Measurements from ENCODE around the gene TNS2.
"Not testable (repeated sequence)": the region's sequence is repeated elsewhere in the genome, so short reads cannot be mapped to it uniquely, and the experiment has no call there.

The TNS2 gene

DNA sequence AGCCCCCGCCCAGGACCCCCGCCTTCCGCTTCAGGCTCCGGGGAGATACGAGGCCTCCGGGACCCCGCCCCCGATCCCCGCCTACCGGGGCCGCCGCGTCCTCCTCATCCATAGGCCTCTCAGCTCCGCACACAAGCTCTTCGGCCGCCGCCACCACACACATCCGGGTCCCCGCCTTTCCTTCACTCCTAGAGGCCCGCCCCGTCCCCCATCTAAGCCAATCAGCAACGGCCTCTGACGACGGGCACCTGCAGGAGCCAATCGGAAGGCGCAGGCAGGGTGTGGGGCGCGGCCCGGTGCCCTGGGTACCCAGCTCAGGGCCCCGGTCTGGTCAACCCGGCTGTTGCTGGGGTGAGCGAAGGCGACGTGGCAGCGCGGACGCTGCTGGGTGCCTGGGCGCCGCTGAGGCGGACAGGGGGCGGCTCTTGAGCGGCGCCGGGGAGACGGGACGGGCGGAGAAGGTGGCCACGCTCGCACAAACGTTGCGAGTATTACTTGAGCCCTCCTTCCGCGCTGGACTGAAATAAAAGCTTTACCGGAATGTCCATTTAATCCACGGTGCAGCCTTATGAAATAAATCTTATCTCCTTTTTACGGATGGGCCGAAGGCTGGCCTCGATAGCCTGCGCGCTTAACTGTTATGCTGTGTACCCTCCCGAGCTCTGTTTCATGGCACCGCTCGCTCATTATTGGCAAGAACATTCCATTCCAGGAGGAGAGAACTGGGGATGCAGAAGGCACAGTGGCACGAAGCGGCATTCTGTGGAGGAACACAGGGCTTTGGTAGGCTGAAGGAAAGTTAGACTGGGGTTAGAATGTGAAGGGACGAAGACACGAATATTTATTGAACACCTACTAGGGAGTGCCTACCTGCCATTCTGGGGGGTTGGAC, 29.6 kb downstream of the TNS2 start, which contains the start of gene SPRYD3:
SPRYD3 (minus strand) TSS at position 165 of the 892 bp plus-strand sequence; CDS start at position 108, 57 bp downstream.
- Histone ChIP-seq H3K27me3 (ENCODE audit: control insufficient read depth, insufficient read depth, low read length, poor library complexity, severe bottlenecking) (no peaks in the 10 kb centered on the region), H3K4me3 (ENCODE audit: insufficient read depth, low read depth, low read length) (peak within 1 kb of the TSS; percentile 56), H3K9me3 (ENCODE audit: control insufficient read depth, low read length) (no peaks in the 10 kb centered on the region), H3K36me3 (ENCODE audit: control insufficient read depth, insufficient read depth, low read length) (no peaks in the 10 kb centered on the region), H3K4me1 (ENCODE audit: control insufficient read depth, insufficient read depth, low read length) (peaks cover 5% of the 10 kb centered on the region), H3K27ac (ENCODE audit: insufficient read depth, low read depth, low read length, poor library complexity, severe bottlenecking) (peak within 1 kb of the TSS; percentile 55)
- 5 to 6% methylated on average over 67 of the region's 67 CpGs for WGBS, 2 experiments

DNA sequence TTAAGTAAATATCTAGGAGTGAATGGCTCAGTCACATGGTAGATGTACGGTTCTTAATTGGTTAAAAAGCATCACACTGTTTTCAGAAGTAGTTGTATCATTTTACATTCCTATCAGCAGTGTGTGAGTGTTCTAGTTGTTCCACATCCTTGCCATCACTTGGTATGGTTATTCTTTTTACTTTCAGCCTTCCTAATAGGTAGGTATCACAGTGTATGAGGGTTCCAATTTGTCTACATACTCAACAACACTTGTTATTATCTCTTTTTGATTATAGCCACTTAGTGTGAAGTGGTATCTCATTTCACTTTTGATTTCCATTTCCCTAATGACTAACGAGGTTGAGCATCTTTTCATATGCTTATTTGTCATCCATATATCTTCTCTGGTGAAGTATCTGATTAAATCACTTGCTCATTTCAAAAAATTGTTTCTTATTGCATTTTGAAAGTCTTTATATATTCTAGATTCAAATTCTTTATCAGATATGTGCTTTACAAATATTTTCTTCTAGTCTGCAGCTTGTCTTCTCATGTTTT, 32.8 kb downstream of the TNS2 start:
- H3K36me3 ChIP-seq (ENCODE audit: control insufficient read depth, insufficient read depth, low read length) = no peaks in the 10 kb centered on the region
- no peak overlapping the region for H3K4me3 ChIP-seq (ENCODE audit: insufficient read depth, low read depth, low read length)
- H3K27ac ChIP-seq (ENCODE audit: insufficient read depth, low read depth, low read length, poor library complexity, severe bottlenecking) = no peak overlapping the region
- H3K4me1 ChIP-seq (ENCODE audit: control insufficient read depth, insufficient read depth, low read length) = peaks cover 5% of the 10 kb centered on the region
- H3K9me3 ChIP-seq (ENCODE audit: control insufficient read depth, low read length) = no peaks in the 10 kb centered on the region
- H3K27me3 ChIP-seq (ENCODE audit: control insufficient read depth, insufficient read depth, low read length, poor library complexity, severe bottlenecking) = no peaks in the 10 kb centered on the region
- WGBS, 2 experiments = 92 to 100% methylated on average over 1 to 2 of the region's 2 CpGs

DNA sequence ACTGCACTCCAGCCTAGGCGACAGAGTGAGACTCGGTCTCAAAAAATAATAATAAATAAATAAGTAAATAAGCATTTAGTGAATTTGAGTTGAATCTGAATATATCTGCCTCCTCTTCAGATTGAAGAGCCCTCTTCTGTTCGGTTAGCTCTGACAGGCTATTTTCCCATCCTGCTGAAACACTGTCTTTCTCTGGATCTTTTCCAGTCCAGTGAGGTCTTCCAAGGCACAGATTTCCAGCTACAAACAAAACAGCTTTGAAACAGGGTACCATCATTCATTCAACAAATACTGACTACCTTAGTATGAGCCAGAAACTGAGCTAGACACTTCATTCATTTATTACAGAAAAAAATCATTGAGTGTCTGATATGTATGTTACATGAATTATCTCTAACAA, 36.5 kb downstream of the TNS2 start:
- 94 to 97% methylated on average over 1 to 3 of the region's 3 CpGs for WGBS, 2 experiments
- peaks cover under 1% of the 10 kb centered on the region for H3K27me3 ChIP-seq (ENCODE audit: control insufficient read depth, insufficient read depth, low read length, poor library complexity, severe bottlenecking)

DNA sequence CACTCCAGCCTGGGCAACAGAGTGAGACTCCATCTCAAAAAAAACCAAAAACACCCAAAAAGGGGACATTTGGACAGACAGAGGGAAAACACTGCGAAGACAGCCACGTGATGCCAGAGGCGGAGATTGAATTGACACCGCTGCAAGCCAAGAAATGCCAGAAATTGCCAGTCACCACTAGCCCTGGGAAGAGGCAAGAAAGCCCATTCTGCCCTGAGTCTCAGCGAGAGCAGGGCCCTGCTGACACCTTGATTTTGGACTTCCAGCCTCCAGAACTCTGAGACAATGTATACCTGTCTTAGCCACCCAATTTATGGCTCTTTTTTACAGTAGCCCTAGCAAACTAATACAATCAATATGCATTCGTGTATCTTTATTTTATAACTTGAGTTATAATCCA, 40.2 kb downstream of the TNS2 start:
- WGBS, 2 experiments = 90 to 92% methylated on average over 5 to 6 of the region's 6 CpGs
- Histone ChIP-seq H3K4me3 (ENCODE audit: insufficient read depth, low read depth, low read length) (no peak overlapping the region), H3K4me1 (ENCODE audit: control insufficient read depth, insufficient read depth, low read length) (no peaks in the 10 kb centered on the region), H3K27ac (ENCODE audit: insufficient read depth, low read depth, low read length, poor library complexity, severe bottlenecking) (no peak overlapping the region), H3K36me3 (ENCODE audit: control insufficient read depth, insufficient read depth, low read length) (no peaks in the 10 kb centered on the region), H3K27me3 (ENCODE audit: control insufficient read depth, insufficient read depth, low read length, poor library complexity, severe bottlenecking) (peaks cover 5% of the 10 kb centered on the region), H3K9me3 (ENCODE audit: control insufficient read depth, low read length) (no peaks in the 10 kb centered on the region)

More for the DNA sequence above, 36.5 kb downstream of the TNS2 start:
- Histone ChIP-seq H3K4me1 (ENCODE audit: control insufficient read depth, insufficient read depth, low read length) (no peaks in the 10 kb centered on the region), H3K9me3 (ENCODE audit: control insufficient read depth, low read length) (no peaks in the 10 kb centered on the region), H3K27ac (ENCODE audit: insufficient read depth, low read depth, low read length, poor library complexity, severe bottlenecking) (no peak overlapping the region), H3K36me3 (ENCODE audit: control insufficient read depth, insufficient read depth, low read length) (no peaks in the 10 kb centered on the region), H3K4me3 (ENCODE audit: insufficient read depth, low read depth, low read length) (no peak overlapping the region)

DNA sequence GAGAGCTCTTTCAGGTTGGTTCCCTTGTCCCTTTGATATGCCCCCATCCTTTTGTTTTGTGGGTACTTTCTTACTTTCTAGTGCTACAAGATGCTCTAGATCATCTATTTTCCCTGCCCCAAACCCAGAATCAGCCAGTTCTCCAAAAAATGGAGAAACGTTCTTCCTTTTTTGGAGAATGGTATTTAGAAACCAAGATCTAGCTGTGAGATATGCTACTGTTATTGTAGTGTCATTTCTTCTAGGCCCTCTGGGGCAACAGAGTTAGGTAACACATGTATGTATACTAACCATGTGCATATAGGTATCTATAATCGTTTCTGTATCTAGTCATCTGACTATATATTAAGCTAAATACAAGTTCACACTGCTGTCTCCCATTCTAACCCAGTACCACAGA, 40.7 kb downstream of the TNS2 start:
- Histone ChIP-seq H3K36me3 (ENCODE audit: control insufficient read depth, insufficient read depth, low read length) (no peaks in the 10 kb centered on the region), H3K4me3 (ENCODE audit: insufficient read depth, low read depth, low read length) (no peak overlapping the region), H3K9me3 (ENCODE audit: control insufficient read depth, low read length) (no peaks in the 10 kb centered on the region), H3K4me1 (ENCODE audit: control insufficient read depth, insufficient read depth, low read length) (no peaks in the 10 kb centered on the region), H3K27me3 (ENCODE audit: control insufficient read depth, insufficient read depth, low read length, poor library complexity, severe bottlenecking) (peaks cover 5% of the 10 kb centered on the region), H3K27ac (ENCODE audit: insufficient read depth, low read depth, low read length, poor library complexity, severe bottlenecking) (no peak overlapping the region)
- WGBS, 2 experiments = 90 to 100% methylated on average over 1 to 2 of the region's 2 CpGs

DNA sequence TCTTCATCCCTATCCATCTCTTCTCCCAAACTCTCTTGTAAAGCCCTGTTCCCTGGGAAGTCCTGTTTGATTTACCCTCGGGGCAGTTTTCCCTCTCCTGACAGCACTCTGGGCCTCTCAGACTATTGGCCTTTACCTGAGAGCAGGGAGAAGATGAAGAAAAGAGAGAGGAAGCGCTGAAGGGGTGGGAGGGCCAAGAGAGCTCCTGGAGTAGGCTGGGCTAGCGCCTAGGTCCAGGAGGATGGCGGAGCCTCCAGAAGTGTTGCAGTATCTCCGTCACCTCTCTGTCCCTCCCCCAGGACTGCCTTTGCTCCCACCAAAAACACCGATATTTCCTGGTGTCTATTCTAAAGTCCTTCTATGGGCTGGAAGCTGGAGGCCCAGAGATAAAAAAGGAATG, 41.9 kb downstream of the TNS2 start:
- no peak overlapping the region for H3K4me3 ChIP-seq (ENCODE audit: insufficient read depth, low read depth, low read length)

DNA sequence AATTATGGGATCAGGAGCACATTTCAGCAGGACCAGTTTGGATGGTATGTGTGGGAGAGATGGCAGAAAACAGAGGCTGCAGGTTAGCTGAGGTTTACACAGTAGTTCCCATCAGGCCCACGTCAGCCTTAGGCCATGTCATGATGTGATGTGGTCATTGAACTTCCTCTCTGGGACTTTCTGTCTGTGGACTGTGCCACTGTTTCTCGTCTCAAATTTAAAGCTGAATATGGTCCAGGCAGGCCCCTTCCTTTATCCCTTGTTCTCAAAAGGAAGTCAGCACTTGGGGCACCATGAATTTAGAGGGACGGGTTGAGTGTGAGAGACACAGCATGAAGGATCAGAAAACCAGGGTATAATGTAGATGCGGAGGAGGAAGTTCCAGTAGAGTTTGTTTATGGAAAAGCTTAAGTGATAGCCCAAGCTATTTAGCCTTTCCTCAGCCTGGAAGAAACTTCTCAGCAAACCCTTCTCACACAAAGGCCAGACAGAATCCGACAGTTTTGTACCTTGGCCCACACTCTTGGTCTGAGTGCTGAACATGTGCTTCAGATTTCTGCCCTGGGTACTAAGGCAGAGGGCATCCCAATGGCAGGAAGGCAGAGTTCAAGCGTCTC, 44.0 kb downstream of the TNS2 start:
- H3K36me3 ChIP-seq (ENCODE audit: control insufficient read depth, insufficient read depth, low read length) = no peaks in the 10 kb centered on the region
- H3K27me3 ChIP-seq (ENCODE audit: control insufficient read depth, insufficient read depth, low read length, poor library complexity, severe bottlenecking) = peaks cover 37% of the 10 kb centered on the region
- no peak overlapping the region for H3K27ac ChIP-seq (ENCODE audit: insufficient read depth, low read depth, low read length, poor library complexity, severe bottlenecking)
- WGBS, 2 experiments = 81 to 82% methylated on average over 6 of the region's 6 CpGs
- H3K9me3 ChIP-seq (ENCODE audit: control insufficient read depth, low read length) = no peaks in the 10 kb centered on the region
- H3K4me1 ChIP-seq (ENCODE audit: control insufficient read depth, insufficient read depth, low read length) = peaks cover 10% of the 10 kb centered on the region
- H3K4me3 ChIP-seq (ENCODE audit: insufficient read depth, low read depth, low read length) = no peak overlapping the region

More for the DNA sequence above, 41.9 kb downstream of the TNS2 start:
- 71 to 72% methylated on average over 6 of the region's 6 CpGs for WGBS, 2 experiments
- Histone ChIP-seq H3K36me3 (ENCODE audit: control insufficient read depth, insufficient read depth, low read length) (no peaks in the 10 kb centered on the region), H3K9me3 (ENCODE audit: control insufficient read depth, low read length) (no peaks in the 10 kb centered on the region), H3K27me3 (ENCODE audit: control insufficient read depth, insufficient read depth, low read length, poor library complexity, severe bottlenecking) (peaks cover 16% of the 10 kb centered on the region), H3K4me1 (ENCODE audit: control insufficient read depth, insufficient read depth, low read length) (no peaks in the 10 kb centered on the region), H3K27ac (ENCODE audit: insufficient read depth, low read depth, low read length, poor library complexity, severe bottlenecking) (no peak overlapping the region)

DNA sequence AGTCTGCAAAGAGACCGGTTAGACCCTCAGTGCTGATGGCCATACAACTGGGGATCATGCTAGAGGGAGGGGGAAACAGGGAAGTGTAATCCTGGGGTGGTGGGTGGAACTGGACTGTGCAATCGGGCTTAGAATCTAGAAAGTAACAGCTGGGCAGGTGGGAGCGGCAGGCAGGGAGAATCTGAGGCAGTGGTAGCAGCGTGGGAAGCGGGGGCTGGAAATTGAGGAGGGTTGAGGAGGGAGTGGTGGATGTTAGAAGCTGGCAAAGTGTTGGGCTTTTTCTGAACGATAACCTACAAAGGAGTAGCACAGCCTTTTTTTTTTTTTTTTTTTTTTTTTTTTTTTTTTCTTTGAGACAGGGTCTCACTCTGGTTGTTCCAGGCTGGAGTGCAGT, 44.5 kb downstream of the TNS2 start:
- no peaks in the 10 kb centered on the region for H3K36me3 ChIP-seq (ENCODE audit: control insufficient read depth, insufficient read depth, low read length)
- peaks cover 15% of the 10 kb centered on the region for H3K4me1 ChIP-seq (ENCODE audit: control insufficient read depth, insufficient read depth, low read length)
- H3K9me3 ChIP-seq (ENCODE audit: control insufficient read depth, low read length) = no peaks in the 10 kb centered on the region
- no peak overlapping the region for H3K4me3 ChIP-seq (ENCODE audit: insufficient read depth, low read depth, low read length)
- 87 to 90% methylated on average over 5 to 6 of the region's 6 CpGs for WGBS, 2 experiments
- H3K27me3 ChIP-seq (ENCODE audit: control insufficient read depth, insufficient read depth, low read length, poor library complexity, severe bottlenecking) = peaks cover 42% of the 10 kb centered on the region
- no peak overlapping the region for H3K27ac ChIP-seq (ENCODE audit: insufficient read depth, low read depth, low read length, poor library complexity, severe bottlenecking)

DNA sequence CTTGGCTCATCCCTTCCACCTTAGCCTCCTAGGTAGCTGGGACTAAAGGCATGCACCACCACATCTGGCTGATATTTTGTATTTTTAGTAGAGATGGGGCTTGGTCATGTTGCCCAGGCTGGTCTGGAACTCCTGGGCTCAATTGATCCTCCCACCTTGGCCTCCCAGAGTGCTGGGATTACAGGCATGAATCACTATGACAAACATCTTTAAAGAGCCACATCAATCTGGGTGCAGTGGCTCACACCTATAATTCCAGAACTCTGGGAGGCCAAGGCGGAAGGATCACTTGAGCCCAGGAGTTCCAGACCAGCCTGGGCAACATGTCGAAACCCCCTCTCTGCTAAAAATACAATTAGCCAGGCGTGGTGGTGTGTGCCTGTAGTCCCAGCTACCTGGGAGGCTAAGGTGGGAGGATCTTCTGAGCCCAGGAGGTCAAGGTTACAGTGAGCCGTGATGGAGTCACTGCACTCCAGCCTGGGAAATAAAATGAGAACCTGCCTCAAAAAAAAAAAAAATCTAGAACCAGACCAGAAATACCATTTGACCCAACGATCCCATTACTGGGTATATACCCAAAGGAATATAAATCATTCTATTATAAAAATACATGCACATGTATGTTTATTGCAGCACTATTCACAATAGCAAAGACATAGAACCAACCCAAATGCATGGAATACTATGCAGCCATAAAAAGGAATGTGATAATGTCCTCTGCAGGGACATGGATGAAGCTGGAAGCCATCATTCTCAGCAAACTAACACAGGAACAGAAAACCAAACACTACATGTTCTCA, 45.1 kb downstream of the TNS2 start:
- Histone ChIP-seq H3K27me3 (ENCODE audit: control insufficient read depth, insufficient read depth, low read length, poor library complexity, severe bottlenecking) (peaks cover 42% of the 10 kb centered on the region), H3K4me1 (ENCODE audit: control insufficient read depth, insufficient read depth, low read length) (peaks cover 16% of the 10 kb centered on the region)
- not testable (repeated sequence) for H3K36me3 ChIP-seq (ENCODE audit: control insufficient read depth, insufficient read depth, low read length); H3K27ac ChIP-seq (ENCODE audit: insufficient read depth, low read depth, low read length, poor library complexity, severe bottlenecking); H3K4me3 ChIP-seq (ENCODE audit: insufficient read depth, low read depth, low read length); H3K9me3 ChIP-seq (ENCODE audit: control insufficient read depth, low read length)
- WGBS, 2 experiments = 88 to 94% methylated on average over 4 to 5 of the region's 5 CpGs

DNA sequence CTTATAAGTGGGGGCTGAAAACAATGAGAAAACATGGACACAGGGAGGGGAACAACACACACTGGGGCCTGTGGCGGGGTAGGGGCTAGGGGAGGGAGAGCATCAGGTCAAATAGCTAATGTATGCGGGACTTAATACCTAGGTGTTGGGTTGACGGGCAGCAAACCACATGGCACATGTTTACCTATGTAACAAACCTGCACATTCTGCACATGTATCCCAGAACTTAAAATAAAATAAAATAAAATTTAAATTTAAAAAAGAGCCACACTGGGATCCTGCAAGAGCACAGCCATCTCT, 45.7 kb downstream of the TNS2 start:
- not testable (repeated sequence) for H3K4me3 ChIP-seq (ENCODE audit: insufficient read depth, low read depth, low read length); H3K27ac ChIP-seq (ENCODE audit: insufficient read depth, low read depth, low read length, poor library complexity, severe bottlenecking); H3K9me3 ChIP-seq (ENCODE audit: control insufficient read depth, low read length); H3K36me3 ChIP-seq (ENCODE audit: control insufficient read depth, insufficient read depth, low read length)
- Histone ChIP-seq H3K4me1 (ENCODE audit: control insufficient read depth, insufficient read depth, low read length) (peaks cover 16% of the 10 kb centered on the region), H3K27me3 (ENCODE audit: control insufficient read depth, insufficient read depth, low read length, poor library complexity, severe bottlenecking) (peaks cover 42% of the 10 kb centered on the region)
- WGBS, 2 experiments = 95% methylated on average over 3 of the region's 3 CpGs

Data from ectodermal cell (in vitro differentiated cells).